Kidney epithelial cell (primary cell): ENCODE measurements around the gene IL17RB. TPM values are rescaled to one million over a fixed set of nuclear protein-coding genes. Genes with fewer than 3 reads are reported as not detected.

Source experiments
- DNase-seq: peaks from one replicate; pipeline ENCODE4 v3.0.0-alpha.2; 2010; ENCODE audit warnings: low read depth
- H3K27me3 ChIP-seq: 2 replicates; pipeline ENCODE4 v1.6.0; 2011; ENCODE audit warnings: low read length; ENCODE audit not compliant: control insufficient read depth, insufficient read depth
- H3K36me3 ChIP-seq: 2 replicates; pipeline ENCODE4 v1.5.1; 2011; ENCODE audit warnings: low read length; ENCODE audit not compliant: control insufficient read depth, insufficient read depth
- H3K4me3 ChIP-seq: 2 replicates; pipeline ENCODE4 v1.5.1; 2011; ENCODE audit warnings: low read depth, mild to moderate bottlenecking, control low read depth, low read length
- CTCF ChIP-seq: IDR thresholded peaks from 2 replicates; pipeline ENCODE4 v1.5.1; 2011; ENCODE audit warnings: mild to moderate bottlenecking, moderate library complexity, low read length, control low read depth, inconsistent platforms; ENCODE audit not compliant: insufficient read depth, poor library complexity, severe bottlenecking
- total RNA-seq: library from RNA; depleted of rRNA; stranded (reverse); fragments of >200 nt; gene quantifications from 2 replicates; pipeline ENCODE4 v1.2.3, GENCODE V29; 2015

The IL17RB gene
- total RNA-seq, 1 donor from 2014 or later: 0.04 TPM

- DNase-seq: no peak
- Histone ChIP-seq H3K27me3 (no peaks in the 10 kb centered on the region), H3K36me3 (no peaks in the 10 kb centered on the region), H3K4me3 (no peak overlapping the region)
- no peak for TF ChIP-seq CTCF
These were observed 29.9 kb upstream of the IL17RB start for GRCh38 chr3:53816425-53816824.

GRCh38 chr3:53817211-53817610, 29.2 kb upstream of the IL17RB start:
- TF ChIP-seq CTCF: no peak
- no peak for DNase-seq
- no peaks in the 10 kb centered on the region for H3K27me3 ChIP-seq
- no peaks in the 10 kb centered on the region for H3K36me3 ChIP-seq
- H3K4me3 ChIP-seq: no peak overlapping the region

- no peak for DNase-seq
- Histone ChIP-seq H3K27me3 (no peaks in the 10 kb centered on the region), H3K4me3 (no peak overlapping the region), H3K36me3 (no peaks in the 10 kb centered on the region)
- TF ChIP-seq CTCF: no peak
These were observed 28.6 kb upstream of the IL17RB start for GRCh38 chr3:53817809-53818208.

- Histone ChIP-seq H3K4me3 (no peak overlapping the region), H3K27me3 (no peaks in the 10 kb centered on the region), H3K36me3 (no peaks in the 10 kb centered on the region)
- no peak for DNase-seq
- no peak for TF ChIP-seq CTCF
These were observed 27.9 kb upstream of the IL17RB start for GRCh38 chr3:53818221-53819162.

- Histone ChIP-seq H3K4me3 (no peak overlapping the region), H3K27me3 (no peaks in the 10 kb centered on the region), H3K36me3 (no peaks in the 10 kb centered on the region)
- no peak for DNase-seq
- no peak for TF ChIP-seq CTCF
These were observed 27.1 kb upstream of the IL17RB start for GRCh38 chr3:53819163-53819868.
